DMS114 treated with DMSO at 0.1 percent for 48 hours (cell line): ENCODE results near the gene DAPP1.

Experiments
- DNase-seq: peaks from one replicate; lab custom pipeline; 2025; ENCODE audit not compliant: unreplicated experiment; lab: John Stamatoyannopoulos, UW

The DAPP1 gene

DNA sequence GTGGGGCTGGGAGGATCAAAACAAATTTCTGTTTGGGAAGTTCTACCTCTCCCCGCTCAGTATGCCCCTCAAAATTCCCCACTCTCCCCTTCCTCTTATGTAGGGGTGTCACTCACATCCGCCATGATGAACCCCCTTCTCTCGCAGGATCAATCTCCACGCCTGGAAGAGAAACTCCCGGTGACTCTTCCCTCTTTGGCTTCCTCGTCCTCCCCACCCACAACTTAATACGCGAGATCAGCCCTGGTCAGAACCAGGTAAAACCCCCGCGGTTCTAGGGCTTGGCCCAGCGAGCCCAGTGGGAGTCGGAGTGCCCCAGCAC, 77.2 kb downstream of the DAPP1 start:
- DNase-seq, result no peak

DNA sequence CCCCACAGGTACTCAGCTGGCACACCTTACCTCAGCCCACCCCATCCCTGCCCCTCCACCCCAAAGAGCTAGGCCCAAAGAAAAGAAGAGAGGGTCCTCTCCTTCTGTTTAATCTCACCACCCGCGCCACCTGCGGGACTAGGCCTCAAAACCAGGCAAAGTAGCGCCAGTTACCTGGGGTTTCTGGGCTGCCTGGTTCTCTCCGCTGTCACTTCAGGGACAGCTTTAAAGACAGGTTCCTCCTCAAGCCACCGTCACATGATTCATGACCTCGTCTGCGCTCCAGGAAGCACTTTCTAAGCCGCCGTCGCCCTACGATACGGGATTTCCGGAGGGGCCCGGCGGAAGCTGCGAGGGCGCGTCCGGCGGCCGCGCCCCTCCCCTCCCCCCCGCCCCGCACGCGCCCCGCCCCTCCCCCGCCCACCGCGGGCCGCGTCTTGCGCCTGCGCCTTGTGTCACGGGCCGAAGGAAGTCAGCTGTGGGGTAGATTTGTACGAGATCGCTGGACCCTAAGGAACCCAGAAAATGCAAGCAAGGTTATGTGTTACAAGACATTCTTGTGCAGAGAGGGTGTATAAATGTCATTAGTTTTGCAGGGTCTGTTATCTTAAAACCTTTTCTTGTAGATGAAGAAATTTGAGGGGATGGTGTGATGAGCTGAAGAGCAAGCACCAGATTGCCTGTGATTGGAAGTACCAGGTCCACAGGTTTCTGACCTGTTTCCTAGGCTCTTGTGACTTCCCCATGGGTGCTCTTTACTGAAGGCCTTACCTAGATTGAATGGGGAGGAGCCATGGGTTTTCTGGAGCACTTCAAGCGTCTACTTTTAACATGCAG, 77.8 kb downstream of the DAPP1 start, which contains the start of gene LAMTOR3:
Gene LAMTOR3 (minus strand): TSS at position 267 of the 837 bp plus-strand sequence. CDS start 464 bp downstream, outside the sequence.
- peak; percentile 74 for DNase-seq

DNA sequence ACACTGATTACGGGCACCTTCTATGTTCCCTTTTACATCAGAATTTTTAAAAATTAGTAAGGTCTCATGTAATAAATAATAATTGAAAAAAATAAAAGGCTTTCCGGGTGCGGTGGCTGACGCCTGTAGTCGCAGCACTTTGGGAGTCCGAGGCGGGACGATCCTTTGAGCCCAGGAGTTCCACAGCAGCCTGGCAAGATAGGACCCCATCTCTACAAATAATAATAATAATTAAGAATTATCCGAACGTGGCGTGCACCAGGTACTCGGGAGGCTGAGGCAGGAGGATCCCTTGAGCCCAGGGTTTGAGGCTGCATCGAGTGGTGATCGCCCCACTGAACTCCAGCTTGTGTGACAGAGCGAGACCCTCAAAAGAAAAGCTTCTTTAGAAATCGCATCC, 78.4 kb downstream of the DAPP1 start:
- DNase-seq, result no peak

GRCh38 chr4:99915449-99915848, 98.8 kb downstream of the DAPP1 start:
- no peak for DNase-seq

DNA sequence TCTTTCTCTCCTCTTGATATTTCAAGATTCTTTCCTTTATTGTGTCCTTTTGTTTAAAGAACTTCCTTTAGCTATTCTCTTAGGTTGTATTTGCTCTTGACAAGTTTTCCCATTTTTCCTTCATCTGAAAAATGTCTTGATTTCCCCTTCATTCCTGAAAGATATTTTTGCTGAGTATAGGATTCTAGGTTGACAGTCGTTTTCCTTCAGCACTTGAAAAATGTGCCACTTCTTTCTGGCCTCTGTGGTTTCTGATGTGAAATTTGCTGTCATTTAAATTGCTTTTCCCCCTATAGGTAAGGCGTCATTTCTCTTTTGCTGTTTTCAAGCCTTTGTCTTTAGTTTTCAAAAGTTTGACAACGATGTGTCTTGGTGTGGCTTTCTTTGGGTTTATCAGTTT, 100.9 kb downstream of the DAPP1 start:
- no peak for DNase-seq

DNA sequence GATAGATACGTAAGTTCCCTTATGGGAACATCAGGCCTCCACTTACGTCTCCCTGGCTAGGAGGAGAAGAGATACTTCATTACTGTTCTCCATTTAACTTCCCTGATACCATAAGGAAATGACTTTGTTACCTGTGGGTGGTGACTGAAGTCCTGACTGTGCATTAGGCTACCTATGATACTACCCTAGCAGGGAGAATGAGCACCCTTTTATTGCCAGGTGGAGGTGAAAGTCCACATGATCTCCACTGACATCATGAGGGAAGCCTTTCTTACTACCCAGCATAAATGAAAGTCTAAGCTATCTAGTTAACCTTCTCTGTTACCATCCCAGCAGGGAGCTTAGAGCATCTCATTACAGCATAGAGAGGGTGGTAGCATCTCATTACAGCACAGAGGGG, 102.0 kb downstream of the DAPP1 start:
- DNase-seq, result no peak
